Measurements from ENCODE around the gene MAST3.
"Not testable (repeated sequence)": the region's sequence is repeated elsewhere in the genome, so short reads cannot be mapped to it uniquely, and the experiment has no call there.

The MAST3 gene

GRCh38 chr19:18070181-18070580 is 27.4 kb upstream of the MAST3 start:
- Mint-ChIP-seq H3K4me3 (no peak overlapping the region), H3K36me3 (ENCODE audit: low read depth) (peaks cover 18% of the 10 kb centered on the region), H3K4me1 (peaks cover 12% of the 10 kb centered on the region), H3K27ac (no peak overlapping the region), H3K27me3 (no peaks in the 10 kb centered on the region), H3K9me3 (no peaks in the 10 kb centered on the region)
- ATAC-seq, result no peak
- no peak for DNase-seq

GRCh38 chr19:18072335-18072734 is 25.2 kb upstream of the MAST3 start:
- peaks cover 12% of the 10 kb centered on the region for H3K4me1 Mint-ChIP-seq
- H3K4me3 Mint-ChIP-seq, result no peak overlapping the region
- DNase-seq (no peak), ATAC-seq (no peak)
- H3K27me3 Mint-ChIP-seq, result no peaks in the 10 kb centered on the region
- peaks cover 23% of the 10 kb centered on the region for H3K36me3 Mint-ChIP-seq (ENCODE audit: low read depth)
- no peaks in the 10 kb centered on the region for H3K9me3 Mint-ChIP-seq
- H3K27ac Mint-ChIP-seq, result no peak overlapping the region

- Mint-ChIP-seq H3K4me1 (peaks cover 12% of the 10 kb centered on the region), H3K27ac (peak overlapping the region; percentile 21), H3K9me3 (no peaks in the 10 kb centered on the region), H3K4me3 (no peak overlapping the region), H3K36me3 (ENCODE audit: low read depth) (peaks cover 23% of the 10 kb centered on the region), H3K27me3 (no peaks in the 10 kb centered on the region)
- ATAC-seq (peak; percentile 54), DNase-seq (no peak)
Measured at GRCh38 chr19:18073197-18073596, 24.4 kb upstream of the MAST3 start.

GRCh38 chr19:18074192-18074591 is 23.4 kb upstream of the MAST3 start:
- Mint-ChIP-seq H3K4me3 (no peak overlapping the region), H3K9me3 (no peaks in the 10 kb centered on the region), H3K27ac (no peak overlapping the region), H3K36me3 (ENCODE audit: low read depth) (peaks cover 23% of the 10 kb centered on the region), H3K27me3 (no peaks in the 10 kb centered on the region), H3K4me1 (peaks cover 12% of the 10 kb centered on the region)
- ATAC-seq, result no peak
- no peak for DNase-seq

- ATAC-seq (no peak), DNase-seq (no peak)
- H3K27ac Mint-ChIP-seq, result peak overlapping the region; percentile 15
- peak overlapping the region; percentile 24 for H3K4me3 Mint-ChIP-seq
- no peaks in the 10 kb centered on the region for H3K27me3 Mint-ChIP-seq
- peaks cover 45% of the 10 kb centered on the region for H3K4me1 Mint-ChIP-seq
- peaks cover 18% of the 10 kb centered on the region for H3K36me3 Mint-ChIP-seq (ENCODE audit: low read depth)
- H3K9me3 Mint-ChIP-seq, result peaks cover 5% of the 10 kb centered on the region
Measured at GRCh38 chr19:18083929-18084684, 13.5 kb upstream of the MAST3 start.

- no peaks in the 10 kb centered on the region for H3K27me3 Mint-ChIP-seq
- DNase-seq, result no peak
- peaks cover 5% of the 10 kb centered on the region for H3K9me3 Mint-ChIP-seq
- ATAC-seq, result no peak
- peaks cover 12% of the 10 kb centered on the region for H3K36me3 Mint-ChIP-seq (ENCODE audit: low read depth)
- peak overlapping the region; percentile 88 for H3K4me3 Mint-ChIP-seq
- H3K4me1 Mint-ChIP-seq, result peaks cover 63% of the 10 kb centered on the region
- peak overlapping the region; percentile 93 for H3K27ac Mint-ChIP-seq
Measured at GRCh38 chr19:18085702-18086457, 11.7 kb upstream of the MAST3 start.

- H3K4me1 Mint-ChIP-seq, result peaks cover 71% of the 10 kb centered on the region
- peaks cover 5% of the 10 kb centered on the region for H3K9me3 Mint-ChIP-seq
- peaks cover 12% of the 10 kb centered on the region for H3K36me3 Mint-ChIP-seq (ENCODE audit: low read depth)
- ATAC-seq (peak; percentile 27), DNase-seq (peak; percentile 63)
- H3K27ac Mint-ChIP-seq, result peak within 1 kb of the TSS; percentile 93
- peak within 1 kb of the TSS; percentile 88 for H3K4me3 Mint-ChIP-seq
- H3K27me3 Mint-ChIP-seq, result no peaks in the 10 kb centered on the region
Measured at GRCh38 chr19:18086590-18087138, 10.9 kb upstream of the MAST3 start, which contains the start of gene IL12RB1. IL12RB1 (minus strand) TSS chr19:18086934; CDS start chr19:18086823, 111 bp downstream.

- DNase-seq (peak; percentile 77), ATAC-seq (peak; percentile 67)
- H3K27me3 Mint-ChIP-seq; H3K9me3 Mint-ChIP-seq; H3K36me3 Mint-ChIP-seq (ENCODE audit: low read depth): not testable (repeated sequence)
- peaks cover 84% of the 10 kb centered on the region for H3K4me1 Mint-ChIP-seq
- peak overlapping the region; percentile 99 for H3K27ac Mint-ChIP-seq
- peak overlapping the region; percentile 61 for H3K4me3 Mint-ChIP-seq
Measured at GRCh38 chr19:18089096-18089541, 8.5 kb upstream of the MAST3 start.

GRCh38 chr19:18089726-18090125 is 7.9 kb upstream of the MAST3 start:
- Mint-ChIP-seq H3K27me3 (no peaks in the 10 kb centered on the region), H3K4me3 (peak overlapping the region; percentile 61), H3K36me3 (ENCODE audit: low read depth) (no peaks in the 10 kb centered on the region), H3K27ac (peak overlapping the region; percentile 99), H3K9me3 (no peaks in the 10 kb centered on the region), H3K4me1 (peaks cover 78% of the 10 kb centered on the region)
- ATAC-seq (no peak), DNase-seq (no peak)

GRCh38 chr19:18090545-18091216 is 6.9 kb upstream of the MAST3 start:
- DNase-seq (no peak), ATAC-seq (no peak)
- Mint-ChIP-seq H3K9me3 (no peaks in the 10 kb centered on the region), H3K4me3 (peak overlapping the region; percentile 71), H3K36me3 (ENCODE audit: low read depth) (no peaks in the 10 kb centered on the region), H3K27ac (peak overlapping the region; percentile 99), H3K4me1 (peaks cover 74% of the 10 kb centered on the region), H3K27me3 (no peaks in the 10 kb centered on the region)

- DNase-seq (peak; percentile 88), ATAC-seq (peak; percentile 78)
- no peaks in the 10 kb centered on the region for H3K9me3 Mint-ChIP-seq
- no peaks in the 10 kb centered on the region for H3K27me3 Mint-ChIP-seq
- H3K36me3 Mint-ChIP-seq (ENCODE audit: low read depth), result no peaks in the 10 kb centered on the region
- peak overlapping the region; percentile 71 for H3K4me3 Mint-ChIP-seq
- H3K4me1 Mint-ChIP-seq, result peaks cover 71% of the 10 kb centered on the region
- H3K27ac Mint-ChIP-seq, result peak overlapping the region; percentile 99
Measured at GRCh38 chr19:18091217-18091608, 6.4 kb upstream of the MAST3 start.

GRCh38 chr19:18093439-18094161 is 4.0 kb upstream of the MAST3 start:
- H3K27me3 Mint-ChIP-seq, result no peaks in the 10 kb centered on the region
- no peaks in the 10 kb centered on the region for H3K36me3 Mint-ChIP-seq (ENCODE audit: low read depth)
- no peaks in the 10 kb centered on the region for H3K9me3 Mint-ChIP-seq
- H3K4me1 Mint-ChIP-seq, result peaks cover 57% of the 10 kb centered on the region
- ATAC-seq (no peak), DNase-seq (no peak)
- no peak overlapping the region for H3K4me3 Mint-ChIP-seq
- H3K27ac Mint-ChIP-seq, result no peak overlapping the region

GRCh38 chr19:18096258-18096657 is 1.3 kb upstream of the MAST3 start:
- H3K27me3 Mint-ChIP-seq, result no peaks in the 10 kb centered on the region
- H3K27ac Mint-ChIP-seq, result no peak overlapping the region
- H3K4me1 Mint-ChIP-seq, result peaks cover 50% of the 10 kb centered on the region
- no peaks in the 10 kb centered on the region for H3K36me3 Mint-ChIP-seq (ENCODE audit: low read depth)
- no peak for ATAC-seq
- H3K4me3 Mint-ChIP-seq, result no peak overlapping the region
- no peaks in the 10 kb centered on the region for H3K9me3 Mint-ChIP-seq
- no peak for DNase-seq

Measured in activated naive CD8-positive, alpha-beta T cell treated with anti-CD3 and anti-CD28 coated beads, Interleukin-2, amount 50 U/mL, for 24 hours (primary cell).